ENCODE data around the gene CLIC5. TPM values are rescaled to one million over a fixed set of nuclear protein-coding genes. Genes with fewer than 3 reads are reported as not detected.

Gene CLIC5
- total RNA-seq, 2 experiments from 2014 or later, result 0.03 to 0.08 TPM

GRCh38 chr6:46016063-46016608 is 476 bp upstream of the CLIC5 start:
- Histone ChIP-seq H3K9me3 (ENCODE audit: low read length) (no peaks in the 10 kb centered on the region), H2AFZ (ENCODE audit: low read length) (no peak overlapping the region), H3K9me2 (ENCODE audit: insufficient read depth, low read length) (no peaks in the 10 kb centered on the region), H3K4me2 (ENCODE audit: low read length) (no peak overlapping the region), H4K20me1 (ENCODE audit: insufficient read depth, low read length) (no peaks in the 10 kb centered on the region), H3K36me3 (ENCODE audit: insufficient read depth, low read length) (no peaks in the 10 kb centered on the region), H3K79me2 (ENCODE audit: insufficient read depth, low read depth, low read length) (no peaks in the 10 kb centered on the region), H3K4me1 (ENCODE audit: insufficient read depth, low read length, poor library complexity, severe bottlenecking) (no peaks in the 10 kb centered on the region), H3K27ac (ENCODE audit: low read depth, low read length, poor library complexity, severe bottlenecking) (no peak overlapping the region), H3K4me3 (ENCODE audit: low read depth, low read length, poor library complexity, severe bottlenecking) (no peak overlapping the region)
- no TSS peak for BruUV-seq (replicated peaks)
- intact Hi-C loops (cut with micrococcal nuclease; ENCODE audit: unreplicated experiment), result no loop called here
- POLR2A ChIA-PET, result no interaction called here
- no peak for DNase-seq (ENCODE audit: low spot score)
- TF ChIP-seq EZH2phosphoT487 (IDR thresholded peaks at IDR 0.05; ENCODE audit: borderline replicate concordance, low read depth, low read length), result no peak
- no peak for TF ChIP-seq CTCF (conservative IDR thresholded peaks at IDR 0.05; ENCODE audit: low read length)
- CTCF ChIA-PET (ENCODE audit: unreplicated experiment), result no interaction called here

- Histone ChIP-seq H3K4me2 (ENCODE audit: low read length) (no peak overlapping the region), H3K4me1 (ENCODE audit: insufficient read depth, low read length, poor library complexity, severe bottlenecking) (no peaks in the 10 kb centered on the region), H3K9me2 (ENCODE audit: insufficient read depth, low read length) (no peaks in the 10 kb centered on the region), H3K4me3 (ENCODE audit: low read depth, low read length, poor library complexity, severe bottlenecking) (no peak overlapping the region), H3K27ac (ENCODE audit: low read depth, low read length, poor library complexity, severe bottlenecking) (no peak overlapping the region), H4K20me1 (ENCODE audit: insufficient read depth, low read length) (no peaks in the 10 kb centered on the region), H3K79me2 (ENCODE audit: insufficient read depth, low read depth, low read length) (no peaks in the 10 kb centered on the region), H3K36me3 (ENCODE audit: insufficient read depth, low read length) (no peaks in the 10 kb centered on the region), H2AFZ (ENCODE audit: low read length) (no peak overlapping the region), H3K9me3 (ENCODE audit: low read length) (no peaks in the 10 kb centered on the region)
- BruUV-seq (replicated peaks), result no TSS peak
- ChIA-PET POLR2A (no interaction called here), CTCF (ENCODE audit: unreplicated experiment) (no interaction called here)
- intact Hi-C loops (cut with micrococcal nuclease; ENCODE audit: unreplicated experiment), result no loop called here
- no peak for DNase-seq (ENCODE audit: low spot score)
- TF ChIP-seq EZH2phosphoT487 (IDR thresholded peaks at IDR 0.05; ENCODE audit: borderline replicate concordance, low read depth, low read length) (no peak), CTCF (conservative IDR thresholded peaks at IDR 0.05; ENCODE audit: low read length) (no peak)
Measured at GRCh38 chr6:46014511-46015118, 1.0 kb downstream of the CLIC5 start.

- POLR2A ChIA-PET, result no interaction called here
- BruUV-seq (replicated peaks), result no TSS peak
- CTCF ChIA-PET (ENCODE audit: unreplicated experiment), result no interaction called here
- no peak for DNase-seq (ENCODE audit: low spot score)
- H3K4me1 ChIP-seq (ENCODE audit: insufficient read depth, low read length, poor library complexity, severe bottlenecking), result no peaks in the 10 kb centered on the region
- H3K36me3 ChIP-seq (ENCODE audit: insufficient read depth, low read length), result no peaks in the 10 kb centered on the region
- H2AFZ ChIP-seq (ENCODE audit: low read length), result no peak overlapping the region
- no peaks in the 10 kb centered on the region for H4K20me1 ChIP-seq (ENCODE audit: insufficient read depth, low read length)
- H3K9me3 ChIP-seq (ENCODE audit: low read length), result no peaks in the 10 kb centered on the region
- TF ChIP-seq EZH2phosphoT487 (IDR thresholded peaks at IDR 0.05; ENCODE audit: borderline replicate concordance, low read depth, low read length) (no peak), CTCF (conservative IDR thresholded peaks at IDR 0.05; ENCODE audit: low read length) (no peak)
- H3K79me2 ChIP-seq (ENCODE audit: insufficient read depth, low read depth, low read length), result no peaks in the 10 kb centered on the region
- intact Hi-C loops (cut with micrococcal nuclease; ENCODE audit: unreplicated experiment), result no loop called here
- H3K4me2 ChIP-seq (ENCODE audit: low read length), result no peak overlapping the region
- no peaks in the 10 kb centered on the region for H3K9me2 ChIP-seq (ENCODE audit: insufficient read depth, low read length)
- no peak overlapping the region for H3K4me3 ChIP-seq (ENCODE audit: low read depth, low read length, poor library complexity, severe bottlenecking)
- H3K27ac ChIP-seq (ENCODE audit: low read depth, low read length, poor library complexity, severe bottlenecking), result no peak overlapping the region
Measured at GRCh38 chr6:46014046-46014445, 1.6 kb downstream of the CLIC5 start.
